Fibroblast of mammary gland (primary cell): ENCODE measurements around the gene EXOC6B.

Experiments used
- DNase-seq: peaks from one replicate; pipeline ENCODE4 v3.0.0-alpha.2; 2010; ENCODE audit warnings: low read depth
- H3K4me3 ChIP-seq: 2 replicates; pipeline ENCODE4 v1.5.1; 2011; ENCODE audit warnings: low read depth, mild to moderate bottlenecking, low read length, moderate library complexity; ENCODE audit not compliant: control insufficient read depth
- TF ChIP-seq, protein P1 (sequence below): conservative IDR thresholded peaks from 2 replicates; pipeline ENCODE4 v1.5.1; 2011; ENCODE audit warnings: low read depth, low read length, inconsistent platforms; ENCODE audit not compliant: control insufficient read depth, insufficient read depth

EXOC6B gene

DNA sequence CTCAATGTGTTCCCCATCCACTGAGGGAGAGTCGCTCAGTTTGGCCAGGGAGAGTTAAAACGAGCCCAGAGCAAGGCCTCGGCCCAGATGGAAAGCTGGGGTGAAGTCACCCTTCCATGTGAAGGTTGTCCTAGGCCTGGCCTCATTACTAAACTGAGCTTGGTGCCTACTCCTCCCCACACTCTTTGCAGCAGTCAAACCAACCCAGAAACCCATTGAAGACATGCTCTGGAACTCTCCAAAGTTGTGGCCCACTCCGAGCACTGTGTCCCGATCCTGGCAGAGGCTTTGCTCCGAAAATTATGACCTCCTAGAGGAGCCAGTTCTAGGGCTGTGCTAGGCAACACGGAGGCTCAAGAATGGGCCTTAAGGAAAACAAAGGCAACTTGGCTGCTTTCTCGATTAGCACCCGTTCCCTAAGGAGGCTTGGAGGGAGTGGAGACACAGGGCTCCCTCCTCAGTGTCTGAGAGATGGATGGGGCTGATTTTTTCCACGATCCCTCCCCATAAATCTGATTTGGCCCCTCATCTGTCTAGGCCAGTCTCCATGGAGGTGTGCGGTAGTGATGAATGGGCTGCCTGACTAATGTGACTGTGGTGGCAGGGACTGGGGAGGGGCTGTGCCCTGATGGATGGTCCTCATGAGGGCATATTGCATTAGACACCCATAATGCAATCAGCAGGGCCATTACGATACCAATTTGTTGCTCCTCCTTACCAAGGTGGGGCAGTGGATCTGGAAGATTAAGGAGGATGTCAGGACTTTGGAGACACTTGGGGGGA is 666.4 kb downstream of the EXOC6B start:
- TF ChIP-seq, protein P1, sequence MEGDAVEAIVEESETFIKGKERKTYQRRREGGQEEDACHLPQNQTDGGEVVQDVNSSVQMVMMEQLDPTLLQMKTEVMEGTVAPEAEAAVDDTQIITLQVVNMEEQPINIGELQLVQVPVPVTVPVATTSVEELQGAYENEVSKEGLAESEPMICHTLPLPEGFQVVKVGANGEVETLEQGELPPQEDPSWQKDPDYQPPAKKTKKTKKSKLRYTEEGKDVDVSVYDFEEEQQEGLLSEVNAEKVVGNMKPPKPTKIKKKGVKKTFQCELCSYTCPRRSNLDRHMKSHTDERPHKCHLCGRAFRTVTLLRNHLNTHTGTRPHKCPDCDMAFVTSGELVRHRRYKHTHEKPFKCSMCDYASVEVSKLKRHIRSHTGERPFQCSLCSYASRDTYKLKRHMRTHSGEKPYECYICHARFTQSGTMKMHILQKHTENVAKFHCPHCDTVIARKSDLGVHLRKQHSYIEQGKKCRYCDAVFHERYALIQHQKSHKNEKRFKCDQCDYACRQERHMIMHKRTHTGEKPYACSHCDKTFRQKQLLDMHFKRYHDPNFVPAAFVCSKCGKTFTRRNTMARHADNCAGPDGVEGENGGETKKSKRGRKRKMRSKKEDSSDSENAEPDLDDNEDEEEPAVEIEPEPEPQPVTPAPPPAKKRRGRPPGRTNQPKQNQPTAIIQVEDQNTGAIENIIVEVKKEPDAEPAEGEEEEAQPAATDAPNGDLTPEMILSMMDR = no peak
- H3K4me3 ChIP-seq = no peak overlapping the region
- no peak for DNase-seq

DNA sequence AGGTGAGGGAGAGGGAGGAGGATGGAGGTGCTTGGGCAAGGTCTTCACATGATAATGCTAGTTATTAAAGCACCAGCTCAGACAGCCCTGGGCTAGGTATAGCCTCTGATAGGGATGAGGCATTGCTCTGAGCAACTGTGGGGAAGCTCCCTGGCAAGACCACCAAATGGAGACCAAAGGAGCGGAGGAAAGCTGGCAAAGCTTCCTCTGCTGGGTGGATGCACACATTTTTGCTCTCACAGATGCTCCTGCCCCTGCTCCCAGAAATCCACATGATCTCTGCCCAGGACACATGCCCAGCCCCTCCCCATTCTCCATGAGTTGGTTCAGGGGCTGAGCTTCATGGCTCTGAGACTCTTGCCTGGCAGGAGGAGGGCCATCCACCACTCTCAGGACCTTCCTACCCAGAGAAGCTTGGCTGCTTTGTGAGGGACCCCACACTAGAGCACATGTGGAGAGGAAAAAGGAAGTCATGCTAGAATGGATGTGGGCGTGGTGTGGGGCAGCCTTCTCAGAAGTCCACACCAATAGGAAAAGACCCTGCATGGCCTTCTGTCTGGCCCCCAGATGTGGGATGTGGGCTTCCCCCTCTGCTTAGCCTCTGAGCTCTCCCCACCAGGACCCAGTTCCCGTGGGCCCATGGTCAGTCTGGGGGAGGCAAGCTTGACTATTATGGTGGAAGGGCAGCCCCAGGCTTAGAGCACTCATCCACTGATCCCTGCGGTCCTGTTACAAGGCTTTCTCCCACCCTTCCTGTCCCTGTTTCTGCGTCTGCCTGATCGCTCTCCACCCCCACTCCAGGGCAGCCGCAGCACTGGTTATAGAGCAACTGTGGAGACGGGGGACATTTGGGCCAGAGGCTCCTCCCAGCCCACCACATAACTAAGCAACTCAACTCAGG is 667.7 kb downstream of the EXOC6B start:
- DNase-seq = no peak
- TF ChIP-seq, protein P1 = no peak
- H3K4me3 ChIP-seq = no peak overlapping the region

DNA sequence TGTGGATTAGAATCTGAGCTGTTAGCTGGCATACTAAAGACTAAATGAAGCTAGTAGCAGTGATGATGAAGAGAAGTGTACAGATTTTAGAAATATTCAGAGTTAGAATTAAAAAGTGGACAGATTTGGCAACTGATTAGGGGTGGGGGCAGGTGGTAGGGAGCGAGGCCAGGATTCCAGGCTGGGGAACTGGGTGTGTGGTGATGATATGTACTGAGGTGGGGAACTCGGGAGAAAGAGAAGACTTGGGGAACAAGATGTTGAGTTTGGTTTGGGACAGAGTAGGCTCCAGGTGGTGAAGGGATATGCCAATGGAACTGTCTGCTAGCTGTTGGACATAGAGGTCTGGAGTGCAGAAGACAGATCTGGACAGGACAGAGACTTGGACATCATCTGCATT is 669.0 kb downstream of the EXOC6B start:
- DNase-seq = no peak
- TF ChIP-seq, protein P1 = no peak
- H3K4me3 ChIP-seq = no peak overlapping the region

DNA sequence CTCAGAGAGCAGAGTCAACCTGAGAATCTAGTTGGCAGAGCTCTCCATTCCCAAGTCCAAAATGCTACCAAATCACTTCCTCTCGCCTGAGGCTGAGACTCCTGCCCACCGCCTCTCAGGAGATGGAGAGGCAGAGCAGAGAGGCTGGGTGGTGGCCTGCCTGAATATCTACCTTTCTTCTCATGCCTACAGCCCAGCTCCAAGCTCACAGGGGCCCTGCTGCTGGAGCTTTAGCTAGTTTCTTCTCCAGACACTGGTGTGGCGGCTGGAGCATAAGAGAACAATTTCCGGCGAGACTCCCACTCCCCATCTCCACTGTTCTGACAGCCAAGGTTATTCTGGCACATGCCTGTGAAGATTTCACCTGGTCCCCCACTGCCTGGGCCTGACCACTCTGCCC is 670.1 kb downstream of the EXOC6B start:
- no peak overlapping the region for H3K4me3 ChIP-seq
- TF ChIP-seq, protein P1 = no peak
- DNase-seq = no peak

DNA sequence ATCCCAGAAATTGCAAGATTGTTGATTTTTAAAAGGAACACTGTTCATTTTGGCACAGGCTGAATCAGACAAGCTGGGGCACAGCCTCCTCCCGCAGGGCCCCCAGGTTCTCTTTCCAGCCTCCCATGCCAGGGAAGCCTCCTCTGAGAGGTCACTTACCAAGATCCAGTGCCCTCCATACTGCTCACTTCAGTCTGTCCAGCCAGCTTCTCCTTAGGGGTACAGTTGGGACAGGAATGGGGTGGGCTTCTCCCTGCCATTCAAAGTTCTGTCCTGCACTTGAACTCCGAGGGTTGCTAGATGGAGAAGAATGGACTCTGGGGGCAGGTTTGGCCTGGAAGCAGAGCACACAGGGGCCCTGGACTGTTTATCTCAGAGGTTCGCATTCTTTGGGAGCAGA is 670.7 kb downstream of the EXOC6B start:
- no peak for DNase-seq
- TF ChIP-seq, protein P1 = no peak
- no peak overlapping the region for H3K4me3 ChIP-seq

DNA sequence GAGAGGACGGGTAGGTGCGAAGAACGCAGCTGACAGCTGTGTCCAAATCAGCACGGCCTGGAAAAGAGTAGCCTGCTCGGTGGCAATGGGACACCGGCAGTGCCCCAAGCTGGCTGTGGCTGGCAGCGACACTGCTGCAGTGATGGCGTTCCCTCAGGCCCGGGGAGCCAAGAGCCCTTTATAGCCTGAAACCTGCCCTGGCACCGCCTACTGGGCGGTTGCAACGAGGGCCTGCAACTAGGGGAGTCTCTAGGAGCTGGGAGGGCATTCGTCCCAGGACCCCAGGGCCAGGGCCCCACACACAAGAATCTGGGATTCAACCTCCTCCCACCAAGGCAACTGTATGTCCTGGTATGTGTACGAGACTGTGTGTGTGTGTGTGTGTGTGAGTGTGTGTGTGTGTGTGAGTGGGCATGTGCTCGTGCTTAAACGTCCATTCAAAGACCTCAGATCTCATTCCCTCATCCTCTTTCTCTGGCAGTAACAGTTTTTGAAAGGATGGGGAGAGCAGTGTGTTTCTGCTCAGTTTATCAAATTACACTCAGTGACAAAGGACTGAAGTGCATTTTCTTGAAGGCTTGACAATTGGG is 671.4 kb downstream of the EXOC6B start:
- H3K4me3 ChIP-seq = no peak overlapping the region
- DNase-seq = no peak
- TF ChIP-seq, protein P1 = no peak
